GM12864 (cell line): ENCODE measurements around the gene SLC6A4.

Experiments
- DNase-seq: peaks from one replicate; pipeline ENCODE4 v3.0.0-alpha.2; 2011; ENCODE audit warnings: low read depth
- H3K4me3 ChIP-seq: 2 replicates; pipeline ENCODE4 v1.5.1; 2011; ENCODE audit warnings: mild to moderate bottlenecking, low read depth, low read length, control low read depth
- CTCF ChIP-seq: IDR thresholded peaks from 2 replicates; pipeline ENCODE4 v1.5.1; 2011; ENCODE audit warnings: low read depth, mild to moderate bottlenecking, moderate library complexity, low read length, control low read depth, inconsistent platforms; ENCODE audit errors: missing control alignments

Gene SLC6A4

DNA sequence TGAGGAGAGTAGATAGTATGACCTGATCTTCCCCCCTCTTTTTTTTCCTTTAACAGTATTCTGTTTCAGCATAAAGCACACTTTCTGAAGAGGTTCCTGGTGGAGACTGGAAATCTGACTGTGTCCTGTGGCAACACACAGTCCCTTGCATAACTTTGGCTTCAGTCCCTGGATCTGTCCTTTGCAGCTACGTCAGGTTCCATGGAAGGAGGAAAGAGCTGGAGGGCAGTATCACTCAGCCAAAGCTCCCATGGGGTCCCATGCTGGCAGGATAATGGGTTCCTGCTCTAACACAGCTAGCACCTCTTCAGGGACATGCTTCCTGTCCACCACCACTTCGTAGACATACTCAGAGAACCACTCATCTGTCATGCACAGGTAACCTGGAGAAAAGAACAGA lies 13.3 kb upstream of the SLC6A4 start:
- DNase-seq: no peak
- no peak overlapping the region for H3K4me3 ChIP-seq
- TF ChIP-seq CTCF: no peak

DNA sequence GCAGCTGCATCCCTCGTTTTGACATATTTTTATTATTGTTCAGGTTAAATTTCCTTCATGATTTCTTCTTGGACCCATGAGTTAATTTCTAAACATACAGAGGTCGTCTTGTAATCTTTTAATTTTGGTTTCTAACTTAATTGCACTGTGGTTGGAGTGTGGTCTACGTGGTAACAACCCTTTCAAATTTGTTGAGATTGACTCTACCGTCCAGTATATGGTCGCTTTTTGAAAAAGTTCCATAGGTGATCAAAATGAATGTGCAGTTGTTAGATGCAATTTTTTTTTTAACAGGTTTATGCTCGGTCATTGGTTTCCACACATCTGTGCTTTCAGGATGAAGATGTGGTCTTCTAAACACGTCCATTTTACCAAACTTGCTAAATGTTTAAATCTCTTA lies 11.0 kb upstream of the SLC6A4 start:
- no peak for TF ChIP-seq CTCF
- no peak overlapping the region for H3K4me3 ChIP-seq
- no peak for DNase-seq

DNA sequence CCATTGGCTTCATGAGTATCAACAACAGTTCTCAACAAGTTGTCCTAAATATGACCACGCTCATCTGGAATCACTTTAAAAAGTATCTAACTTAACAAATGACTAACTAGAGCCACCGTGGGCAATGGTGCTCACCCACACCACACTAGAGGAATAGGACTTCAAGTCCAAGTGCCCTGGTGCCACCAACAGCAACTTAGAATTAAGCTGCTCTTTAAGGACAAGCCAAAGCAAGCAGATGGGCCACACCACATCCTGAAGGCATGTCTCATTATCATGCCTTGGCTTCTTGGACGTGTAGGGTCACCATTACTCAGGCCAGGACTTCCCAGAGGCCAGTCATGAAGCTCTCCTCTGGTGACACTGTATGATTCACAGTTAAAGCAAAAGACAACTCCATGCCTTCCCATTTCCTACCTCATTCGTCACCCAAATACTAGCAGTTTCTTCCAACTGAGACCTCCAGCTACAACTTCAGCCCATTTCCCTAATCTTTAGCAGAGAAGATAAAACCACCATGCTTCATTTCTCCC lies 9.4 kb upstream of the SLC6A4 start:
- no peak overlapping the region for H3K4me3 ChIP-seq
- TF ChIP-seq CTCF: no peak
- no peak for DNase-seq

DNA sequence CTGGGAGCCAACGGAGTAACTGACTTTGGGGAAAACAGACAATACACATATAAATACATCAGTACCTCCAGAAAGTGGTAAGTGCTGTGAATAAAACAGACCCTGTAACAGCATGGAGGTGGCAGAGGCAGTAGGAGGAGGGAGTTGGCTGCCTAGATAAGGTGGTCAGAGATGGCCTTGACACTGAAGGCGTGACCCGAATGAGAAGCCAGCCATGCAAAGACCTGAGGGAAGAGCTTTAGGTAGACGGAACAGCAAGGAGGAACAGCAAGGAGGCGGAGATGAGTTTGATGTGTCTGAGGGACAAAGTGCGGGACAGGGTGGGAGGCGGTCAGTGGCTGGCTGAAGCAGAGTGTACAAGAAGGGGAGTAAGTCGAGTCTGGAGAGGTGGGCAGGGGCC lies 8.1 kb upstream of the SLC6A4 start:
- TF ChIP-seq CTCF: no peak
- DNase-seq: no peak
- no peak overlapping the region for H3K4me3 ChIP-seq

DNA sequence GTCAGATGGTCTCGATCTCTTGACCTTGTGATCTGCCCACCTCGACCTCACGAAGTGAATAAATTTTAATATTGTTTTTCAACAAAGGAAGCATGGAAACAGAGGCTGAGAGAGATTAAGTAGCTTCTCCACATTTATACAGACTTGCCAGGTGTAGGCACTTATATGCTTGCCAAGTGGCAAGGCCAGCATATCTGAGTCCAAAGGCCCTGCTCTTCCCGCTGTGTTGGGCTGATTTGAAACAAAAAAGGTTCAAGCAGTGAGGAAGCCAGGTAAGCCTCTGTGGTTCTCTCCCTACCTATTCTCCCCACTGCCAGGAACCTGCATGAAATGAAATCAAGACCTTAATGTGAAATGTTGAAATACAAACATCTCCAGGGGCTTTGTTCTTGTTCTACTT lies 7.5 kb upstream of the SLC6A4 start:
- no peak for TF ChIP-seq CTCF
- no peak overlapping the region for H3K4me3 ChIP-seq
- DNase-seq: no peak

DNA sequence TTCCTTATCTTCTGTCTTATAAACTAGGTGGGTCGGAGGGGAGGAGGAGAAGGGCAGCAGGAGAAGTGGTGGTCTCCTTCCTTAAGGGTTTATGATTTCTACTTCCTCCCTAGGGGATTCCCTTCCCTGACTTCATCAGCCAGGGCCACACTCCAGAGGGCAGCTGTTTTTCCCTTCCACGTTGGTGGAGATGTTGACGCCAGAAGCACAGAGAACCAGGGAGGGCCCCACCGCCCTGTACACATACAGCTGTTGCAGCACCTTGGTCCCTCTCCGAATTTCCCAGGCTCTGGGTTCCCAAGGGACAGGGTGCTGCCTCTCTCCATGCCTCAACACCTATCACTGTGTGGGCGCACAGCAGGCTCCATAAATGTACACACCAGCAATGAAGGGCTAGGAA lies 5.6 kb upstream of the SLC6A4 start:
- H3K4me3 ChIP-seq: no peak overlapping the region
- DNase-seq: no peak
- no peak for TF ChIP-seq CTCF

DNA sequence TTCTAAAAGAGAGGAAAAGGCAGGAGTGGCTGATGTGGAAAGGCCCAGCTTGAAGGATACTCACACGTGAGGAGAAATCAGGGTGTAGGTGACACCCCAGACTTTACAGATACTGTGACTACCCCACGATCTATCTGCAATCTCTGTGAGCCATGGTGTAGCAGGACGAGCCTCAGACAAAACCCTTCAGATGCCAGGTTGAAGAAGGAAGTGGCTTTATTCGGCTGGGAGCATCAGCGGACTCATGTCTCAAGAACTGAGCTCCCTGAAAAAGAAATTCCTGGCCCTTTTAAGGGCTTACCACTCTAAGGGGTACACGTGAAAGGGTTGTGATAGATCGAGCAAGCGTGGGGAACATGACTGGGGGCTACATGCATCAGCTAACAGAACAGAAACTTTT lies 4.7 kb upstream of the SLC6A4 start:
- H3K4me3 ChIP-seq: no peak overlapping the region
- TF ChIP-seq CTCF: no peak
- DNase-seq: no peak
